ENCODE data around the gene PPM1E.
"Not testable (repeated sequence)": the region's sequence is repeated elsewhere in the genome, so short reads cannot be mapped to it uniquely, and the experiment has no call there.

- not testable (repeated sequence) for TF ChIP-seq POLR2A, CTCF (IDR thresholded peaks at IDR 0.05)
Observed at GRCh38 chr17:58850106-58850505, 94.5 kb downstream of the PPM1E start.

Data from esophagus squamous epithelium (tissue), 4 donors.